Measurements from ENCODE around the gene UAP1L1.

DNA sequence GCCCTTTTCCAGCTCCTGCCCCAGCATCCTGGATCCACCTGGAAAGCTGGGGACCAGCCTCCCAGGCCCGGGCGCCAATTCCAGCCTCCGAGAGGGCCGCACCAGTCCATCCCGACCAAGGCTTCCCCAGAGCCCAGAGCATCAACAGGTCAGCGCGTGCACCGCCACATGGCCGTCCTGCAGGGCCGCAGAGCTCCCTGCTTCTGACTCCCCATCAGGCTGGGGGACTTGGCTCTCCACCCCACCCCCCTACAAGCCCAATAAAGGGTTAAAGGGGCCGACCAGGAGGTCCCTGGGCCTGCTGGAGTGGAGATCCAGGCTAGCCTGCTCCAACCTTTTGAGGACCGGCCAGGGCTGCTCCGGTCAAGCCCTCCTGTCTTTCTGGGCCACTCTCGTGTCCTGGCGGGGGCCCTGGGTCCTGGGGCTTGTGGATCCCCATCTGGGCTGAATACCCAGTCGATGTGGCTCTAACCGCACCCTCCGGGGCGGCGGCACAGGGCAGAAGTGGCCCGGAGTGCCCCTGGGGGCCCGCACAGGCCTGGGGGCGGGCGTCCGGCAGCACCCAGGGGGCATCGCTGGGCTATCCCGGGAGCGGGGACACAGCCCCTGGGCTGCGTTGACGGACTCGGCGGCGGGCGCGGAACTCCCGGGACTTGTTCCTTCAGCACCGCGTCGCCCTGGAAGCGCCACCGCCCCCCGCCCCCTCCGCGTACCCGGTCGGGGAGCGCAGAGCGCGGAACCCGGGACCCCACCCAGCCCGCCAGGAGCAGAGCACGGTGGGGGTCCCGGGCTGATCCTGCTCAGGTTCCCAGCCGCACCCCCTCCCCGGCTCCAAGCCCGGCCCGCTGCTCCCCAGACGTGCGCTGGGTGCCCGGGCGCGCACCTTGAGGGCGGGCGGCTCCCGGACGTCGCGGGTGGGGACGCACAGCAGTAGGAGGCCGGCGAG lies 24.0 kb upstream of the UAP1L1 start:
- TF ChIP-seq, protein P1, sequence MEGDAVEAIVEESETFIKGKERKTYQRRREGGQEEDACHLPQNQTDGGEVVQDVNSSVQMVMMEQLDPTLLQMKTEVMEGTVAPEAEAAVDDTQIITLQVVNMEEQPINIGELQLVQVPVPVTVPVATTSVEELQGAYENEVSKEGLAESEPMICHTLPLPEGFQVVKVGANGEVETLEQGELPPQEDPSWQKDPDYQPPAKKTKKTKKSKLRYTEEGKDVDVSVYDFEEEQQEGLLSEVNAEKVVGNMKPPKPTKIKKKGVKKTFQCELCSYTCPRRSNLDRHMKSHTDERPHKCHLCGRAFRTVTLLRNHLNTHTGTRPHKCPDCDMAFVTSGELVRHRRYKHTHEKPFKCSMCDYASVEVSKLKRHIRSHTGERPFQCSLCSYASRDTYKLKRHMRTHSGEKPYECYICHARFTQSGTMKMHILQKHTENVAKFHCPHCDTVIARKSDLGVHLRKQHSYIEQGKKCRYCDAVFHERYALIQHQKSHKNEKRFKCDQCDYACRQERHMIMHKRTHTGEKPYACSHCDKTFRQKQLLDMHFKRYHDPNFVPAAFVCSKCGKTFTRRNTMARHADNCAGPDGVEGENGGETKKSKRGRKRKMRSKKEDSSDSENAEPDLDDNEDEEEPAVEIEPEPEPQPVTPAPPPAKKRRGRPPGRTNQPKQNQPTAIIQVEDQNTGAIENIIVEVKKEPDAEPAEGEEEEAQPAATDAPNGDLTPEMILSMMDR (IDR thresholded peaks at IDR 0.05; ENCODE audit: insufficient read depth, low read length) = no peak
- TF ChIP-seq POLR2AphosphoS5 (IDR thresholded peaks at IDR 0.05; ENCODE audit: low read depth) = no peak

All from HL-60 (cell line).